DMS 273 treated with DMSO at 0.1 percent for 48 hours (cell line): ENCODE measurements around the gene SH3BP1.
A peak's percentile ranks its signal among the peaks of the same experiment; 100 is the strongest.

Source experiments
- DNase-seq: peaks from one replicate; lab custom pipeline; 2025; lab: John Stamatoyannopoulos, UW

SH3BP1 gene

DNA sequence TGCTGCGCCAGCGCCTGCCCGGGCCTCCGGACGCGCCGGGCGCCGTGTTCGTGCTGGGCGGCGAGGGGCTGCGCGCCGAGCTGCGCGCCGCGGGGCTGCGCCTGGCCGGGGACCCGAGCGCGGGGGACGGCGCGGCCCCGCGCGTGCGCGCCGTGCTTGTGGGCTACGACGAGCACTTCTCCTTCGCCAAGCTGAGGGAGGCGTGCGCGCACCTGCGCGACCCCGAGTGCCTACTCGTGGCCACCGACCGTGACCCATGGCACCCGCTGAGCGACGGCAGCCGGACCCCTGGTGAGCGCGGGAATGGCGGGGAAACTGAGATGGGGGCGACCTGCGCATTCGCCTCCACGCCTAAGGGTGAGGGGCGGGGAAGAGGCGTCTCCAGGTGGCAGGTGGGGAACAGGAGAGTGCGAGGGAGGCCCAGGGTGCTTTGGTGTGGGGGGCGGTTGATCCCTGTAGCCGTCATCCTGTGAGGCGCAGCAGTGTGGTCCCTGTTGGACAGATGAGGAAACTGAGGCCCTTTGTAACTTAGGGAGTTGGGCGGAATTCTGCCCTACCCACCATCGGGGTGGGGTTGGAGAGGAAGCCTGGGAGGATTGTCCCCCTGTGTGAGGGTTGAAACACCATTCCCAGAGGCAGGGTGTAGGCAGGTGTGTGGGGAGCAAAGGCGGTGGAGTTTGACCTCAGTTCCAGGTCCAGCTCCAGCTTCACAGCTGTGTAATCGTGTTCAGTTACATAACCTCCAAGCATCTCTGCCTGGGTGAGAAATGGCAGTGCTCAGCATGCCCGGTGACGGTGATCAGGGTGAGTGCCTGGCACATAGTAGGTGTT, 19.8 kb downstream of the SH3BP1 start:
- no peak for DNase-seq

DNA sequence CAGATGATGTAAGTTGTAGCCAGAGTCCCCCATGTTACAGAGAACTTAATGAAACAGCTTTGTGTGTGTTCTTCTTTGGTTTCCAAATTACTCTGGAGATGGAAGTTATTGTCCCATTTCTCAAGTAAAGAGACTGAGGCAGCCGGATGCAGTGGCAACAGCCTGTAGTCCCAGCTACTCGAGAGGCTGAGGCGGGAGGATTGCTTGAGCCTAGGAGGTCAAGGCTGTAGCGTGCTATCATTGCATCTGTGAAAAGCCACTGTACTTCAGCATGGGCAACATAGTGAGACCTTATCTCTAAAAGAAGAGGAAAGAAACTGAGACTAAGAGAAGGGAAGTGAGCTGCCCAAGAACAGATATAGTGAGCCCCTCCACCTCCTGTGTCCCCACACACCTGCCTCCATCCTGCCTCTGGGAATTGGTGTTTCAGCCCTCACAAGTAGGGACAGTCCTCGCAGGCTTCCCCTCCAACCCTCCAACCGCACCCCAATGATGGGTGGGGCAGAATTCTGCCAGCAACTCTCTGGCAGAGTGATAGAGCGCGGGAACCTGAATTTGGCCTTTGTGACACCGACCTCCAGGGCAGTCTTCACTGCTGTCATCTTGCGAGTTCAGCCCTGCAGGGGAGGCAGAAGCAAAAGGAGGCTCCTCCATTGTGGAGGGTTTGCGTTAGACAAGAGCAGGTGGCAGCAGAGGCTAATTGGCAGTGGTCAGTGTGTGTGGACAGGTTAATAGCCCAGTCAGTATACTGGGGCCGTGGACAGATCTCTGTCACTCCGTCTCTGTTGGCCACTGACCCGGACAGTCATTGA, 20.6 kb downstream of the SH3BP1 start:
- no peak for DNase-seq

- DNase-seq = no peak
Observed at GRCh38 chr22:37660709-37661045, 21.2 kb downstream of the SH3BP1 start.

GRCh38 chr22:37661160-37661924, 21.9 kb downstream of the SH3BP1 start:
- peak; percentile 15 for DNase-seq

DNA sequence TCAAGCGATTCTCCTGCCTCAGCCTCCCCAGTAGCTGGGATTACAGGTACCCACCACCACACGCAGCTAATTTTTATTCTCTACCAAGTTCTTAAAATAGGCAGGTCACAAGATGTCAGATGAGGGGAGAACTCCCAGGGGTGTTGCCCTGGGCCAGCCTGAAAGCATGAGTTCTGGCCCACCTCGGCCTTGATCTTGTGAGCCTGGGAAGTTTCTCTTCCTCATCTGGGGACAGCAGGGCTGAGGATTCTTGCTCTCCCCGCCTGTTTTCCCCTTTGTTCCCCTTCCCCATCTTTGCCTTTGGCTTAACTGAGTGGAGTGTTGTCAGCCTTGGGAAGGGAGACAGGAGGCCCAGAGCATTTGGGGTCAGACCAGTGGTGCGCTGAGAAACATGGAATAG, 22.6 kb downstream of the SH3BP1 start:
- no peak for DNase-seq

DNA sequence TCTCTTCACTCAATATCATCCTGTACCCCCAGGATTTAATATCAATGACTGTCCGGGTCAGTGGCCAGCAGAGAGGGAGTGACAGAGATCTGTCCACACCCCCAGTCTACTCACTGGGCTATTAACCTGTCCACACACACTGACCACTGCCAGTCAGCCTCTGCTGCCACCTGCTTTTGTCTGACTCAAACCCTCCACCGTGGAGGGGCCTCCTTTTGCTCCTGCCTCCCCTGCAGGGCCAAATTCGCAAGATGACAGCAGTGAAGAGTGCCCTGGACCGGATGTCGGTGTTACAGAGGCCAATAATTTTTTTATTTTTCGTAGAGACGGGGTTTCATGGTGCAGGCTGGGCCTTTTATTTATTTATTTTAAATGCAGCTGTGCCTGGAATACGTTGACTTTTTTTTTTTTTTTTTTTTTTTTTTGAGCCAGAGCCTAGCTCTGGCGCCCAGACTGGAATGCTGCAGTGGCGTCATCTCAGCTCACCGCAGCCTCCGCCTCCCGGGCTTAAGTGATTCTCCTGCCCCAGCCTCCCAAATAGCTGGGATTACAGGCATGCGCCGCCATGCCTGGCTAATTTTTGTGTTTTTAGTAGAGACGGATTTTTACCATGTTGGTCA, 24.2 kb downstream of the SH3BP1 start:
- no peak for DNase-seq

DNA sequence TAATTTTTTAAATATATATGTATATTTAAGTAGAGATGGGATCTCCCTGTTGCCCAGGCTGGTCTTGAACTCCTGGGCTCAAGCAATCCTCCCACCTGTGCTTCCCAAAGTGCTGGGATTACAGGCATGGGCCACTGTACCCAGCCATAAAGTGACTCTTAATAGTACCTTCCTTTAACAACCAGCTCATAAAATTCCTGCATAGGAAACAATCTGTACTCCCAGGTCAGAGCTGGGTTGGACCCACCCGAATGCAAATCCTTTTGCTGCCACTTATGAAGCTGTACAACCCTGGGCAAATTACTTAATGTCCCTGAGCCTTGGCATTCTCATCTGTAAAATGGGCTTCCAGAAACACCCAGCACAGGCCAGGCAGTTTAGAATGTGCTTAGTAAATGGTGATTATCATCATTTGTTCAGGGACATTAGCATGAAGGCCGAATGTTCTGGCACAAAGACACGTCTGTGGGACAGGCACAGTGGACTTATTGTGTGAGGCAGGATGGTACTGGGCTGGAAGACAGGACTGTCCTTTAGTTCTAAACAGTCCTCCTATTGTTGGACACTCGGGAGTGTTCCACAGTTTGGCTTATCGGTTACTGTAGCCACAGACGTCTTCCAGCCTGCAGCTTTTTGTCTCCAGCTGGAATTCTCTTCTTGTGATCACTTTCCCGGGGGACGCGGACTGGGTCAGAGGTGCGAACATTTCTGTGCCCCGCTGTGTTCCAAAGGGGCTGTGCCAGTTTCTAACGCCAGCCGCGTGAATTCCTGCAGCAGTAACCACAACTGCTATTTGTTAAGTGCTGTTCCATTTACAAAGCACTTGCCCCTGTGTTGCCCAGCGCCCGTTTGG, 25.0 kb downstream of the SH3BP1 start:
- DNase-seq = no peak

GRCh38 chr22:37665487-37665886, 26.0 kb downstream of the SH3BP1 start:
- no peak for DNase-seq

DNA sequence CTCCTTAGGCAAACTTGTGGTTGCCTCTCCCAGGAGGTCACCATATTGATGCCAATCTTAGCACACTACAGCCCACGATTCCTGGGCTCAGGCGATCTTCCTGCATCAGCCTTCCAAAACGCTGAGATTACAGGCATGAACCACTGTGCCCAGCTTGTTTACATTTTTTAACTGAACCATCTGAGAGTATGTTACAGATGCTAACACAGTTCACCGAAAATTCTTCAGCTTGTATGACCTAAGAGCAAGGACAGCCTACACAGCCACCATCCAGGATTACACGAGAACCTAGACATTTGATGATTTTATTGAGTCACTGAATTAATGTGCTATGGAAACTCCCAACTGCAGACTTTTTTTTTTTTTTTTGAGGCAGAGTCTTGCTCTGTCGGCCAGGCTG, 30.1 kb downstream of the SH3BP1 start:
- DNase-seq = no peak

GRCh38 chr22:37672206-37672919, 32.9 kb downstream of the SH3BP1 start:
- no peak for DNase-seq

DNA sequence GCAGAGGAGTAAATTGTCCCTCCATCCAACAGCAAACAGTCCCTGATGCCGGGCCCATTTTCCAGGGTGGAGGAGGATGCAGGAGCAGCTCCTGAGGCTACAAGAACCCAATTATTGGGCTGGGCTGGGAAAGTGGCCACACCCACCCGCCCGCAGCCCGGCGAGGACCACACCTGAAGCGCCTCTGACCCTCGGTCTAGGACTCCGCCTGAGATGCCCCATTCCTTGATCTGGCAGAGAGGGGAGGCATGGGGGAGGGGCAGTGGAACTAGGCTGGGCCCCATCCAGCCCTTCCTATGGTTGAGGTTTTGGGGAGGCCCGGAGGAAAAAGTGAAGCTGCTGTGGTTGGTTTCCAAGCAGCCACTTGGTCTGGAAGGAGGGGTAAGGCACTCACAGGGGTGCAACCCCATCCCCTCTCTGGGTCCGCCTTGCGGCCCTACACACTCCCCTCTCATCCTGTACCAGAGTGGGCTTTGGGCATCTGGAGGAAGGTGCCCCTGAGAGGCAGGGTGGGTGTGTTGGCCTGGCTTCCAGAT, 33.5 kb downstream of the SH3BP1 start:
- DNase-seq = no peak

GRCh38 chr22:37674248-37674647, 34.8 kb downstream of the SH3BP1 start:
- DNase-seq = no peak

DNA sequence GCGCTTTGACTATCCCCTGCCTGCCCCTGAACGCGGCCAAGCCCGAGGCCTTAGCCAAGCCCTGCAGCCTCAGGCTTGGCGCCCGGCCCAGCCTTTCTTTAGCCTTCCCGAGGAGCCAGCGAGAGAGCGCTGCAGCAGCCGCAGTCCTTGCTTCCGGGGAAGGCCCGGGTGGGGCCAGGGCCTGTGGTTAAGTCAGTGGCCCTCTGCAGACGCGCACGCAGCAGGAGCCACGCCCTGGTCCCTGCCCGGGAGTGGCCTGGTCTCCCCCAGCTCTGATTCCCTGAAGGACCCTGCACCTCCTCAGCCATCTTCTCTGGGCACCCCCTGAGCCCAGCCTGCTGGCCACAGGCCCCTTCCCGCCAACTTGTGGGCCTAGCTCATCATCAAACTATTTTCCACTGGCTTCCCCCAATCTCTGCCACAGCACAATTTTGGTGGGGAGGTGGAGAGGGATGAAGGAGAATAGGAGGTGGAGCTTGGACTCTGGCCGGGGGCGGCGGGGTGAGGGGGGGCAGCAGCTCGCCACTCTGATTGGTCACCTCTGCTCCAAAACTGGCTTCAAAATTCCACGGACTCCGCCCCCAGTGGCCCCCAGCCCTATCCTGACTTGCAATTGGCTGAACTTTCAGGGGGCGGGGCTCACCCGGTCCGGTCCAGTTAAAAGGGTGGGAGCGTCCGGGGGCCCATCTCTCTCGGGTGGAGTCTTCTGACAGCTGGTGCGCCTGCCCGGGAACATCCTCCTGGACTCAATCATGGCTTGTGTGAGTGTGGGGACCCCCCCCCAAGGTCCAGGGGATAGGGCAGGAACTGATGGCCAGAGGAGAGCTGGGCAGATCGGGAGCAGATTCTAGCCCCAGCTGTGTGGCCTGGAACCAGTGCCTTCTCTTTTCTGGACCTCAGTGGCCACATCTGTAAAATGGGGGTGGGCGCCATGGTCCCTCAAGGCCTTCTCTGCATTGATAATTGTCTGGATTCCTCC, 35.8 kb downstream of the SH3BP1 start, which contains the start of gene LGALS1:
Gene LGALS1 (plus strand): TSS at position 686 of the 979 bp plus-strand sequence. CDS start 67 bp downstream, at position 753.
- DNase-seq = peak; percentile 38

GRCh38 chr22:37675930-37676735, 36.7 kb downstream of the SH3BP1 start:
- no peak for DNase-seq

- no peak for DNase-seq
Observed at GRCh38 chr22:37676736-37677492, 37.4 kb downstream of the SH3BP1 start.

- DNase-seq = no peak
Observed at GRCh38 chr22:37677493-37677974, 38.1 kb downstream of the SH3BP1 start.

GRCh38 chr22:37678372-37678771, 38.9 kb downstream of the SH3BP1 start:
- no peak for DNase-seq
